ENCODE results near the gene GNG2. TPM values are rescaled to one million over a fixed set of nuclear protein-coding genes. Genes with fewer than 3 reads are reported as not detected.

GNG2 gene
- total and polyA plus RNA-seq, 2 donors from 2014 or later: 4.0 to 35.6 TPM

DNA sequence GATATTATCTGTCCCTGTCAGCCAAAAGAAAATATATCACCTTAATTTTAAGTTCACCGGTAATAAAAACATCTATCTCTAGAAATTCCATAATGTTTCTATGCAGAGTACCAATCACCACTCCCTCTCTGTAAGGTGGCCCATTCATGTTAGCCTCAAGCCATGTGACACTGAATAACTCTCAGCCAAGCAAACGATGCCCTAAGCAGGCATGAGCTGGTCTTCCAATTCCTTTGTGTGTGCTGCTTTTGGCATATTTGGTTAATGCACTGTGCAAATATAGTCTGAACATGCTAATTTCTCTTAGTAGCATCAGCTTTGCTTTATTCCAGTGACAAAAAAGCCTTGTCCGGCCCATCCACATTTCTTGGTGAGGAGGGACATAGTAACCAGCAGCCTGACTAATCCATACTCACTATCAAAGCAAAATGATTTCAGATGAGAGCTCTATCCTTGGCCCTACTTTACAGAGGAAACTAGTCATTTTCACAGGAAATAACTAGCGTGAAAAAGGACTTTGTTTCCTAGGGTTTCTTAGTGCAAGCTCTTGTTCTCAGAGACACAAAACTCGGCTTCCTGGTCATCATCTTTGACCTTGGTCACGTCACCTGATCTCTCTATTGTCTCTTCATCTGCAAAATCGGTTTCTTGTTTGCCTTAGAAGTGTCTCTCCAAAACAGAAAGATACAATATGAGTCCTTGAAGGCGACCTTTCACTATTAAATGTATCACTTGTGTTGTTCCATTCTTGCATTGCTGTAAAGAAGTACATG, 69.7 kb downstream of the GNG2 start:
- no peaks in the 10 kb centered on the region for H3K9me3 ChIP-seq (ENCODE audit: control insufficient read depth in 2 of 3, insufficient read depth in 1 of 3, low read length in 3 of 3)
- H3K36me3 ChIP-seq (ENCODE audit: control insufficient read depth in 2 of 3, insufficient read depth in 3 of 3, low read length in 3 of 3): no peaks in the 10 kb centered on the region
- H3K4me3 ChIP-seq (ENCODE audit: low read length in 3 of 3): no peak overlapping the region
- no peak for DNase-seq
- H3K4me1 ChIP-seq (ENCODE audit: control insufficient read depth in 2 of 3, insufficient read depth in 2 of 3, low read depth in 1 of 3, low read length in 3 of 3): no peaks in the 10 kb centered on the region
- no peak overlapping the region for H3K9ac ChIP-seq (ENCODE audit: low read length in 3 of 3)
- TF ChIP-seq, protein P1, sequence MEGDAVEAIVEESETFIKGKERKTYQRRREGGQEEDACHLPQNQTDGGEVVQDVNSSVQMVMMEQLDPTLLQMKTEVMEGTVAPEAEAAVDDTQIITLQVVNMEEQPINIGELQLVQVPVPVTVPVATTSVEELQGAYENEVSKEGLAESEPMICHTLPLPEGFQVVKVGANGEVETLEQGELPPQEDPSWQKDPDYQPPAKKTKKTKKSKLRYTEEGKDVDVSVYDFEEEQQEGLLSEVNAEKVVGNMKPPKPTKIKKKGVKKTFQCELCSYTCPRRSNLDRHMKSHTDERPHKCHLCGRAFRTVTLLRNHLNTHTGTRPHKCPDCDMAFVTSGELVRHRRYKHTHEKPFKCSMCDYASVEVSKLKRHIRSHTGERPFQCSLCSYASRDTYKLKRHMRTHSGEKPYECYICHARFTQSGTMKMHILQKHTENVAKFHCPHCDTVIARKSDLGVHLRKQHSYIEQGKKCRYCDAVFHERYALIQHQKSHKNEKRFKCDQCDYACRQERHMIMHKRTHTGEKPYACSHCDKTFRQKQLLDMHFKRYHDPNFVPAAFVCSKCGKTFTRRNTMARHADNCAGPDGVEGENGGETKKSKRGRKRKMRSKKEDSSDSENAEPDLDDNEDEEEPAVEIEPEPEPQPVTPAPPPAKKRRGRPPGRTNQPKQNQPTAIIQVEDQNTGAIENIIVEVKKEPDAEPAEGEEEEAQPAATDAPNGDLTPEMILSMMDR (IDR thresholded peaks at IDR 0.05; ENCODE audit: borderline replicate concordance, extremely low read depth, insufficient read depth): no peak
- intact Hi-C loops (cut with DNase I): no loop called here
- no peak for FAIRE-seq
- H3K27ac ChIP-seq (ENCODE audit: low read depth in 2 of 2, low read length in 2 of 2): no peak overlapping the region
- no peaks in the 10 kb centered on the region for H3K27me3 ChIP-seq (ENCODE audit: control insufficient read depth, insufficient read depth, low read length)

DNA sequence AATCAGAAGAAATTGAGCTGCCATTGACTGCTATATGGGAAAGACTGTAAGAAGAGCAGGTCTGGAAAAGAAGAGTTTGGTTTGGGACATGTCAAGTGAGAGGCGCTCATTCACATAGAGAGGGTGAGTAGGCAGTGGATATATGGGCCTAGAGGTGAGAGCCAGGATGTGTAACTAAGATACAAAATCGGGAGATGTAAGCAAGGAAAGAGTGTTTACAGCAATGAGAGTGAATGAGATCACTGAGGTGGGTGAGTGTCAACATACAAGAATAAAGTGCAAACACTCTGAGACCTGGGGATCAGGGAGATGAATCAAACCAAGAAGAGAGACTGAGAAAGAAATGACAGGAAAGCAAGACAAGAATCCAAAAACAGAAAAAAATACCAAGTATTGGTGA, 70.9 kb downstream of the GNG2 start:
- intact Hi-C loops (cut with DNase I): no loop called here
- no peak for FAIRE-seq
- TF ChIP-seq, protein P1 (IDR thresholded peaks at IDR 0.05; ENCODE audit: borderline replicate concordance, extremely low read depth, insufficient read depth): no peak
- Histone ChIP-seq H3K9ac (ENCODE audit: low read length in 3 of 3) (no peak overlapping the region), H3K4me1 (ENCODE audit: control insufficient read depth in 2 of 3, insufficient read depth in 2 of 3, low read depth in 1 of 3, low read length in 3 of 3) (no peaks in the 10 kb centered on the region), H3K27me3 (ENCODE audit: control insufficient read depth, insufficient read depth, low read length) (no peaks in the 10 kb centered on the region), H3K27ac (ENCODE audit: low read depth in 2 of 2, low read length in 2 of 2) (no peak overlapping the region), H3K9me3 (ENCODE audit: control insufficient read depth in 2 of 3, insufficient read depth in 1 of 3, low read length in 3 of 3) (no peaks in the 10 kb centered on the region), H3K4me3 (ENCODE audit: low read length in 3 of 3) (no peak overlapping the region), H3K36me3 (ENCODE audit: control insufficient read depth in 2 of 3, insufficient read depth in 3 of 3, low read length in 3 of 3) (no peaks in the 10 kb centered on the region)
- no peak for DNase-seq

DNA sequence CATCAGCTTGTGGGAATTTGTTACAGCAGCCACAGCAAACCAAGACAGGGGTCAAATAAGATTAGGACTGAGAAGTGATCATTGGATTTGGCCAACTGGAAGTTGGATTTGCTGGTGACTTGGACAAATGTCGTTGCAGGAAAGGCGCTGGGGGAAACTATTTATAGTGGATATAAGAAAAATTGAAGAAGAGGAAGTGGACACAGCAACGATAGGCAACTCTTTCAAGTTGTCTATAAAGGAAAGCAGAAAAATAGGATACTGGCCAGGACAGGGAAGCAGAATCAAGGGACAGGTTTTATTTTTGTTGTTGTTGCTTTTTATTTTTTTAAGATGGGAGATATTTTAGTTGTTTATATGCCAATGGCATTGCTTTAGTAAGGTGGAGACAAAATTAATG, 72.8 kb downstream of the GNG2 start:
- H3K27me3 ChIP-seq (ENCODE audit: control insufficient read depth, insufficient read depth, low read length): no peaks in the 10 kb centered on the region
- TF ChIP-seq, protein P1 (IDR thresholded peaks at IDR 0.05; ENCODE audit: borderline replicate concordance, extremely low read depth, insufficient read depth): no peak
- no peaks in the 10 kb centered on the region for H3K9me3 ChIP-seq (ENCODE audit: control insufficient read depth in 2 of 3, insufficient read depth in 1 of 3, low read length in 3 of 3)
- no peaks in the 10 kb centered on the region for H3K36me3 ChIP-seq (ENCODE audit: control insufficient read depth in 2 of 3, insufficient read depth in 3 of 3, low read length in 3 of 3)
- intact Hi-C loops (cut with DNase I): no loop called here
- DNase-seq (no peak), FAIRE-seq (no peak)
- no peaks in the 10 kb centered on the region for H3K4me1 ChIP-seq (ENCODE audit: control insufficient read depth in 2 of 3, insufficient read depth in 2 of 3, low read depth in 1 of 3, low read length in 3 of 3)
- no peak overlapping the region for H3K27ac ChIP-seq (ENCODE audit: low read depth in 2 of 2, low read length in 2 of 2)
- H3K9ac ChIP-seq (ENCODE audit: low read length in 3 of 3): no peak overlapping the region
- H3K4me3 ChIP-seq (ENCODE audit: low read length in 3 of 3): no peak overlapping the region
